K562 (cell line): ENCODE data around the gene LRRC10.

ENCODE experiments used
- CLOCK ChIP-seq: fragments of 250-450 bp; sonication (Bioruptor Pico); IDR thresholded peaks from 2 replicates; pipeline ENCODE4 v1.4.0; 2020; ENCODE audit warnings: mild to moderate bottlenecking, moderate library complexity, borderline replicate concordance
- ETS2 ChIP-seq: IDR thresholded peaks from 2 replicates; pipeline ENCODE4 v1.6.1; 2016; ENCODE audit warnings: borderline replicate concordance, missing genetic modification characterization, mild to moderate bottlenecking, moderate library complexity, missing compliant biosample characterization; ENCODE audit not compliant: poor library complexity, severe bottlenecking
- KLF16 ChIP-seq: IDR thresholded peaks from 2 replicates; pipeline ENCODE4 v1.6.1; 2016; ENCODE audit warnings: antibody characterized with exemption
- RBBP5 ChIP-seq: fragments of 200-600 bp; sonication (generic); IDR thresholded peaks from 2 replicates; pipeline ENCODE4 v1.6.1; 2012; ENCODE audit warnings: borderline replicate concordance, mild to moderate bottlenecking, low read length, control low read depth, inconsistent platforms; ENCODE audit not compliant: insufficient read depth, poor library complexity, severe bottlenecking
- SP2 ChIP-seq: IDR thresholded peaks from 2 replicates; pipeline ENCODE4 v1.6.1; 2011; ENCODE audit warnings: mild to moderate bottlenecking, low read depth, low read length, moderate library complexity; ENCODE audit not compliant: poor library complexity, severe bottlenecking; ENCODE audit errors: extremely low read depth
- SRSF1 ChIP-seq: fragments of 200-400 bp; formaldehyde crosslinking; IDR thresholded peaks from 2 replicates; pipeline ENCODE4 v1.6.1; 2017; ENCODE audit warnings: mild to moderate bottlenecking, low read depth, low read length, moderate library complexity
- ZNF212 ChIP-seq: fragments of 450-650 bp; formaldehyde crosslinking; IDR thresholded peaks from 2 replicates; pipeline ENCODE4 v1.4.0; 2020; ENCODE audit warnings: mild to moderate bottlenecking
- TF ChIP-seq, protein P1 (sequence below), 3 experiments: IDR thresholded peaks in 2 of 3; conservative IDR thresholded peaks in 1 of 3; 2 replicates each; pipeline ENCODE4 v1.5.1; 2011 to 2012; ENCODE audit warnings: low read length in 3 of 3, mild to moderate bottlenecking in 3 of 3, control low read depth in 2 of 3, improper control_type of control experiment in 1 of 3, inconsistent platforms in 1 of 3, low read depth in 1 of 3, mixed read lengths in 1 of 3, moderate library complexity in 1 of 3; ENCODE audit not compliant: insufficient read depth in 2 of 3
- TF ChIP-seq, protein P2 (sequence below), 2 experiments: fragments of 450-650 bp in 1 of 2; sonication (generic) in 1 of 2; formaldehyde crosslinking in 1 of 2; IDR thresholded peaks in 1 of 2; conservative IDR thresholded peaks in 1 of 2; 2 replicates each; pipeline versions ENCODE4 v1.6.1 to v1.8.1; 2016 to 2023; ENCODE audit warnings: mild to moderate bottlenecking in 2 of 2, moderate library complexity in 2 of 2, inconsistent platforms in 1 of 2, missing genetic modification reagents in 1 of 2

DNA sequence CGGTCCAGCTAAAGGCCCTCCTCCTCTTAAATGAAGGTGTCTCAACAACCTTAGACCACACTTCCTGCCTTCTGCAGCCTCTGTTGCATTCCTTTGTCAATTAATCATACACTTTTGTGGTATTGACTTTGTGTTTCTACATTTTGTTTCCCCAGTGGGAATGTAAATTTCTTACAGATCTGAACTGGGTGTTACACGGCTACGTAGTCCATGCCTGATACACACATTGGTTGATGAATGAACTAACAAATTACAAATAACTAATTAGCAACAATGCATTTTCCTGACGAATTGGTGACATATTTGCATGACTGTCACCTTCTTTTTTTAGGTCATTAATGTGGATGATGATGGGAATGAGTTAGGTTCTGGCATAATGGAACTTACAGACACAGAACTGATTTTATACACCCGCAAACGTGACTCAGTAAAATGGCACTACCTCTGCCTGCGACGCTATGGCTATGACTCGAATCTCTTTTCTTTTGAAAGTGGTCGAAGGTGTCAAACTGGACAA is 40.6 kb downstream of the LRRC10 start:
- TF ChIP-seq, protein P1, sequence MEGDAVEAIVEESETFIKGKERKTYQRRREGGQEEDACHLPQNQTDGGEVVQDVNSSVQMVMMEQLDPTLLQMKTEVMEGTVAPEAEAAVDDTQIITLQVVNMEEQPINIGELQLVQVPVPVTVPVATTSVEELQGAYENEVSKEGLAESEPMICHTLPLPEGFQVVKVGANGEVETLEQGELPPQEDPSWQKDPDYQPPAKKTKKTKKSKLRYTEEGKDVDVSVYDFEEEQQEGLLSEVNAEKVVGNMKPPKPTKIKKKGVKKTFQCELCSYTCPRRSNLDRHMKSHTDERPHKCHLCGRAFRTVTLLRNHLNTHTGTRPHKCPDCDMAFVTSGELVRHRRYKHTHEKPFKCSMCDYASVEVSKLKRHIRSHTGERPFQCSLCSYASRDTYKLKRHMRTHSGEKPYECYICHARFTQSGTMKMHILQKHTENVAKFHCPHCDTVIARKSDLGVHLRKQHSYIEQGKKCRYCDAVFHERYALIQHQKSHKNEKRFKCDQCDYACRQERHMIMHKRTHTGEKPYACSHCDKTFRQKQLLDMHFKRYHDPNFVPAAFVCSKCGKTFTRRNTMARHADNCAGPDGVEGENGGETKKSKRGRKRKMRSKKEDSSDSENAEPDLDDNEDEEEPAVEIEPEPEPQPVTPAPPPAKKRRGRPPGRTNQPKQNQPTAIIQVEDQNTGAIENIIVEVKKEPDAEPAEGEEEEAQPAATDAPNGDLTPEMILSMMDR (IDR thresholded peaks at IDR 0.05 in 2 of 3, conservative IDR thresholded peaks at IDR 0.05 in 1 of 3; ENCODE audit: insufficient read depth in 2 of 3, low read depth in 1 of 3, low read length in 3 of 3) = no peak
- no peak for TF ChIP-seq SP2
- TF ChIP-seq CLOCK (CRISPR knock-in tag) = no peak
- no peak for TF ChIP-seq SRSF1
- no peak for TF ChIP-seq ZNF212
- TF ChIP-seq, protein P2, sequence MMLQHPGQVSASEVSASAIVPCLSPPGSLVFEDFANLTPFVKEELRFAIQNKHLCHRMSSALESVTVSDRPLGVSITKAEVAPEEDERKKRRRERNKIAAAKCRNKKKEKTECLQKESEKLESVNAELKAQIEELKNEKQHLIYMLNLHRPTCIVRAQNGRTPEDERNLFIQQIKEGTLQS (IDR thresholded peaks at IDR 0.05) = no peak
- TF ChIP-seq, protein P2 (CRISPR knock-in tag; conservative IDR thresholded peaks at IDR 0.05) = no peak
- TF ChIP-seq ETS2 = no peak
- no peak for TF ChIP-seq RBBP5
- TF ChIP-seq KLF16 = no peak
